HG02571 (cell line): Measurements from ENCODE around the gene PAM16.
"Not testable (repeated sequence)": the region's sequence is repeated elsewhere in the genome, so short reads cannot be mapped to it uniquely, and the experiment has no call there.

ENCODE experiments used
- ATAC-seq: cut with Tn5 transposase; IDR thresholded peaks from one replicate; pipeline ENCODE4 v1.9.1; 2021; ENCODE audit warnings: mild to moderate bottlenecking, moderate library complexity; ENCODE audit not compliant: unreplicated experiment

The PAM16 gene

DNA sequence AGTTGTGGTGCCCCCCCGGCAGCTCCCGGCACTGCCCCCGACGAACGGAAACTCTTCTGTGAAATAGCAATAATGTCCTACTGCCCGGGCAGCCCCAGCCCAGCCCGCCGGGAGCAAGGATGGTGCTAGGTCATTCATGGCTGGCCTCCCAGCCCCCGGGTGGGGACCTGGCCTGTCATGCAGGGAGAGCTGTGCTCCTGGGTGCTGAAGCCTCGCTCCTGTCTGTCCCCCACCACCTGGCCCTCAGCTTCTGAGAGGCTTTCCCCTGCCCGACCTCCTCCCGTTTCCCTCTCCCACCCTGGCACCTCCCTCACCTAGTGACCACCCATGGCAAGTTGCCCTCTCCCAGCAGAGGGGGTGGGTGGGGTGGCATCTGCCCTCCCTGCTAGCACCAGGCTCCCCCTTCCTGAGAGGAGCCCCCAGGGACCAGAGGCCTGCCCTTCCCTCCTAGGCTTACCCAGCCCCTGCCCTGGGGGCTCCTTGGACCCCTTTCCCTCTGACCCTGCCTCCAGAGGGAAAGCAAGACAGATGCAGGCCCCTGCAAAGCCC lies 13.5 kb downstream of the PAM16 start:
- ATAC-seq = no peak

DNA sequence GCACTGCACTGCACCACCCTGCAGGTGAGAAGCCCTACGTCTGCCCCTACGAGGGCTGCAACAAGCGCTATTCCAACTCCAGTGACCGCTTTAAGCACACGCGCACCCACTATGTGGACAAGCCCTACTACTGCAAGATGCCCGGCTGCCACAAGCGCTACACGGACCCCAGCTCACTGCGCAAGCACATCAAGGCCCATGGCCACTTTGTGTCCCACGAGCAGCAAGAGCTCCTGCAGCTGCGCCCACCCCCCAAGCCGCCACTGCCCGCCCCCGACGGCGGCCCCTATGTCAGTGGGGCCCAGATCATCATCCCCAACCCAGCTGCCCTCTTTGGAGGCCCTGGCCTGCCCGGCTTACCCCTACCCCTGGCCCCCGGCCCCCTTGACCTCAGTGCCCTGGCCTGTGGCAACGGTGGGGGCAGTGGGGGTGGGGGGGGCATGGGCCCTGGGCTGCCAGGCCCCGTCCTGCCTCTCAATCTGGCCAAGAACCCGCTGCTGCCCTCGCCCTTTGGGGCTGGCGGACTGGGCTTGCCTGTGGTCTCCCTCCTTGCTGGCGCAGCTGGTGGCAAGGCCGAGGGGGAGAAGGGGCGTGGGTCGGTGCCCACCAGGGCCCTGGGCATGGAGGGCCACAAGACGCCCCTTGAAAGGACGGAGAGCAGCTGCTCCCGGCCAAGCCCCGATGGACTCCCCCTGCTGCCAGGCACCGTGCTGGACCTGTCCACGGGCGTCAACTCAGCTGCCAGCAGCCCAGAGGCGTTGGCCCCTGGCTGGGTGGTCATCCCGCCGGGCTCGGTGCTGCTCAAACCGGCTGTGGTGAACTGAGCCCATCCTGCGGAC lies 14.2 kb downstream of the PAM16 start:
- ATAC-seq = no peak

DNA sequence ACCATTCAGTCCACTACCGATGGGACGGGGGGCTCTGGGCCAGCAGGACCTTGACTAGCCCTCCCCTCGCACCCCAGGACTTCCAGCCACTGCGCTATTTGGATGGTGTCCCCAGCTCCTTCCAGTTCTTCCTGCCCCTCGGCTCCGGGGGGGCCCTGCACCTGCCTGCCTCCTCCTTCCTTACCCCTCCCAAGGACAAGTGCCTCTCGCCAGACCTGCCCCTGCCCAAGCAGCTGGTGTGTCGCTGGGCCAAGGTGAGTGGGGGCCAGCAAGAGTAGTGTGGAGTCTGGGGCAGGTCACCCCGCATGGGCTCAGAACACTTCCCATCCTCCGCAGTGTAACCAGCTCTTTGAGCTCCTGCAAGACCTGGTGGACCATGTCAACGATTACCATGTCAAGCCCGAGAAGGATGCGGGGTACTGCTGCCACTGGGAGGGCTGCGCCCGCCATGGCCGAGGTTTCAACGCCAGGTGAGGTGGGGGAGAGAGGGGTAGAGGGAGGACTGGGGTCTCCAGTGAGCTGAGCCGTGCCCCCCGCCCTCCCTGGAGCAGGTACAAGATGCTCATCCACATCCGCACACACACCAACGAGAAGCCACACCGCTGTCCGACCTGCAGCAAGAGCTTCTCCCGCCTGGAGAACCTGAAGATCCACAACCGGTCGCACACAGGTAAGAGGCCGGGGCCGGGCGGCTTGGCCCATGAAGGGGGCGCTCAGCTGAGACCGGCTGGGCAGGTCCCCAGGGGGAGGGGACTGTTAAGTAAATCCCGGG lies 16.2 kb downstream of the PAM16 start:
- no peak for ATAC-seq

DNA sequence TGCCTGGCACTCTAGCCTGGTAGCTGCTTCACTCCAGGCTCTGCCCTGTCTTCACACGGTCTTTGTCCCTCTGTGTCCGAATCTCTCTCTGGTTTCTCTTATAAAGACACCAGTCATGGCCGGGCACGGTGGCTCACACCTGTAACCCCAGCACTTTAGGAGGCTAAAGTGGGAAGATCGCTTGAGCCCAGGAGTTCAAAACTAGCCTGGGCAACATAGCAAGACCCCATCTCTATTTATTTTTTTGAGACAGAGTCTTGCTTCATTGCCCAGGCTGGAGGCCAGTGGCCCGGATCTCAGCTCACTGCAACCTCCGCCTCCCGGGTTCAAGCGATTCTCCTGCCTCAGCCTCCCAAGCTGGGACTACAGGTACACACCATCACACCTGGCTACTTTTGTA lies 17.4 kb downstream of the PAM16 start:
- not testable (repeated sequence) for ATAC-seq

DNA sequence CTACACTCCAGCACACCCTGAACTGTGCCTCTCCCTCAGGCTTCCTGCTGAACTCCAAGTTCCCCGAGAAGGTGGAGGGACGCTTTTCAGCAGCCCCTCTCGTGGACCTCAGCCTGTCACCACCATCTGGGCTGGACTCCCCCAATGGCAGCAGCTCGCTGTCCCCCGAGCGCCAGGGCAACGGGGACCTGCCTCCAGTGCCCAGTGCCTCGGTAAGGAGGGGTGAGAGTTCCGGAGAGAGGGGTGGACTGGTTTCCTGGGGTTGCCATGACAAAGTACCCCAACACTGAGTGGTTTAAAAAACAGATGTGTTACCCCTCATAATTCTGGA lies 17.8 kb downstream of the PAM16 start:
- ATAC-seq = no peak

DNA sequence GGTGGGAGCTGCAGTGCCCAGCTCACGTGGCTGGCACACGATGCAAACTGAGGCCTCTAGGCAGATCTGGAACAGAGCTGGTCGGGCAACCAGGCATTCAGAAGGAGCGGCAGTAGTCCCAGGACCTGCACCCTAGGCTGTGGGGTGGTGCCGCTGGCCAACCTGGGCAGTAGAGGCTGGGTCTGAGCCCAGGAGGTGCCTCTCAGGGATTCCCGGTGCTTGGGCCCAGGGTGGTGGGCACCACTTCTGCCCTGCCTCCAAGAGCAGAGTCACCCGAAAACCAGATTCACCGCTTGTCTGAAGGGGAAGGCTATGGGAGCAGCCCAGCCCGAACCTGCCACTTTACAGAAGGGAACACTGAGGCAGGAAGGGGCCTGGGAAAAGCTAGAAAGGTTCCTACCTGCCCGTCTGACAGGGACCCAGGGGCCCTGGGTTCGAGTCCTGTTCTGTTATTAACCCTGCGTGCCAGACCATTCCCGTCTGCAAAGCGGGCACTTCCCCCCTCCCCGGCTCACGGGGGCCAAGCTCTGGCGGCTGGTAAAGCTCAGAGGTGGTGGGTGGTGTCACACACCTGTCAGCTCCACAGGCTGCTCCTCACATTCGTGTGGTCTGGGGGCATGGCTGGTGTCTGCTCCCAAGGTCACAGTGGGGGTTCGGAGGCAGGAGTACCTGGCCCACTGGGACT lies 18.4 kb downstream of the PAM16 start:
- no peak for ATAC-seq

DNA sequence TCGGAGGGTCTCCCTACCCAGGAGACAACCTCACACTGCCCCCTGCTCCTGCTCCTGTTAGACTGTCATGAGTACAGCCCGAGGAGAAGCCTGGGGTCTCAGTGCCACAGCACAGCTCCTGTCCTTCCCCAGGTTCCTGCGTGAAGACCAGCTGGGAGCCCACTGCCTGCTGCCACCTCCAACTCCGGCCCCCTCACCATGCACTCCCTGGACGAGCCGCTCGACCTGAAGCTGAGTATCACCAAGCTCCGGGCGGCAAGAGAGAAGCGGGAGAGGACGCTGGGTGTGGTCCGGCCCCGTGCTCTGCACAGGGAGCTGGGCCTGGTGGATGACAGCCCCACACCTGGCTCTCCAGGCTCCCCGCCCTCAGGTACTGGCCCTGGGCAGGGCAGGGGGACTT lies 19.0 kb downstream of the PAM16 start:
- ATAC-seq = no peak

DNA sequence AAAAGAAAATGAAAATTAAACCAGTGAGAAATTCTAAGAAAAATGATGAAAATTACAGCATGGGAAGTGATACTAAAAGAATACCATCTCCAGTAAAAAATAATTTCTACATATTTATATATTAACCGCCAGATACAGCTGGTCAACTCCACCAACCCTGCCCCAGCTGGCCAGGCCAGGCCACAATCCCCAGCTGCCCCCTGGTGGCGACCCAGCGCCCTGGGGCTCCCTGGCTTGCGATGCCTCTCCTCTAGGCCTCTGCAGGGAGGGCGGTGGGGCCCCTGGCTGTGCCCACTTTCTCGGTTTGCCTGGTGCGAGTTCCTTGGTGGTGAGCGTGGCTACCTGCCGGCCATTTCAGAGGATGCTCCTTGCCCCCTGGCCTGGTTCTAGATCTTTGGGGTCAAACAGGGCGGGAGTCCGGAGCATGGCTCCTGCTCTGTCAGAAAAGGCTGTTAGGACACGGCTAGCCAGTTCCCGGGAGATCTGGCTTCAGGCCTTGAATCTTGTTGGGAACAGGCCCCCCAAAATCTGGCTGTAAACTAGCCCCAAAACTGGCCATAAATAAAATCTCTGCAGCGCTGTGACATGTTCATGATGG lies 20.7 kb downstream of the PAM16 start:
- ATAC-seq = no peak

DNA sequence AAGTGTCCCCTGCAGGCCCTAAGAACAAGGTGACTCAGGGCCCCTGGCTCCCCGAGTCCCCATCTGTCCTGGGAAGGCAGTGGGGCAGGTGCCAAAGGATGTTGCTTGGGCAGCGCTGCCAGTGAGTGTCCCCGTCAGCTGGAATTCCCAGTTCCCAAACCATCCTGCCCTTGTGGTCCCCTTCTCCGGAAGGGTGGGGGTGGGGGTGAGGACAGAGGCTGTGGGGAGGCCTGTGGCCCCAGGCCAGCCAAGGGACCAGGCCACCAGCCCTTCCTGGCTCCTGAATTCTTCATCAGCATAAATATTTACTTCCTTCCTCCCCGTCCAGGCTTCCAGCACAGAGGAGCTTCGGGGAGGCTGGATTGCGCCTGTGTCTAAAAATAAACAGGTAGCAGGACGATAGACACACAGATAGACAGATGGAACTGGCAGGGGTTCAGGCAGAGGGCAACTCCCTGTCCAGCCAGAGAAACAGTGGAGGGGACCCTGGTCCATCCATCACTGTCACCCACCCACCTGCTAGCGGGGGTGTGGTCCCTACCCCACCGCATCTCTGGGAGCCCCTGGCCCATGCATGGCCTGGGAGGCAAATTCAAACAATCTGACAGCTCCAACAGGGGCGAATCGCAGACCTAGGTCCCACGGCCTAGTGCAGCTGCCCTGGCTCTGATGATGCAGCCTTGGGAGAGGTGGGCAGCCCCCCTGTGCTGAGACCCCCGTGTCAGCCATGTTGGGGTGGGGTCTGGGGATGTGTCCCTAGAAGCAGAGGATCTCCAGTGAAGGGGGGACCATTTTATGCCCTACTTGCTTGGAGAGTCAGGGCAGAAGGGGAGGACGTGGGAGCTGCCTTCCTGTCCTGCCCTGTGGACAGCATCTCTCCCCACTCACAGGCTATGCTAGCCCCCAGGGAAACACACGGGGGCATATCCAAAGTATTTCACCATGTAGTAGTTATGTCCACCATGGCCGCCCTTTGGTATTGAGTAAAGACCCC lies 22.0 kb downstream of the PAM16 start:
- no peak for ATAC-seq

DNA sequence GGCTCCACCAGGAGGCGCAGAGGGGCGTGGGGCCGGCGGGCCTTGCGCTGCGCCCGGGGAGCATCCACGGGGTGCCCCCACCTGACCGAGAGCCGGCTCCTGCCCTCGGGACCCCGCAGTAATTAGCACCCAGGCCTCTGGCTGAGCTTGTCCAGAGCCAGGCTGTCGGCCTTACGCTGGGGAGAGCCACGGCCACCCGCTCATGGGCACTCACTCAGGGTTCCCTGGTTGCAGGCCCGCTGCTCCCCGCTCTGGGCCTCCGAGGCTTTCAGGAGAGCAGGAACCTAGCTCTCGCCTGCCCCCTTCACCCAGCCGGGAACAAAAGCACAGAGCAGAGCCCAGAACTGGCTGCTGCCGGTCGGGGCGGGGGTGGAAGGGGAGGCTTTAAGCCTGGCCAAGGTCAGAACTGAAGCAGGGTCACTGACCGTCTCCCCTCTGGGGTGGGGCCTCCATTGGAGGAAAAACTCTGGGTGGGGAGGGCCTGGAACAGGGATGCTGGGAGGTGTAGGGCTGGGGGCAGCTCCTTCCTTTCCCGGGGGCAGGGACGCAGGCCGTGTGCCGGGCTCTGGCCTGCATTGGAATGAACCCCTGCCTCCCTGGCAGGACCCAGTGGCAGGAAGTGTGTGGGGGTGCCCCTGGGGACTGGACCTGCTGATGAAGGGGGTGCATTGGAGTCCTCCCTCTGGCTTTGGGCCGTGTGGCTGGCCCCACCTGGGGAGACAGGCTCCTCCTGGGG lies 22.9 kb downstream of the PAM16 start:
- no peak for ATAC-seq

DNA sequence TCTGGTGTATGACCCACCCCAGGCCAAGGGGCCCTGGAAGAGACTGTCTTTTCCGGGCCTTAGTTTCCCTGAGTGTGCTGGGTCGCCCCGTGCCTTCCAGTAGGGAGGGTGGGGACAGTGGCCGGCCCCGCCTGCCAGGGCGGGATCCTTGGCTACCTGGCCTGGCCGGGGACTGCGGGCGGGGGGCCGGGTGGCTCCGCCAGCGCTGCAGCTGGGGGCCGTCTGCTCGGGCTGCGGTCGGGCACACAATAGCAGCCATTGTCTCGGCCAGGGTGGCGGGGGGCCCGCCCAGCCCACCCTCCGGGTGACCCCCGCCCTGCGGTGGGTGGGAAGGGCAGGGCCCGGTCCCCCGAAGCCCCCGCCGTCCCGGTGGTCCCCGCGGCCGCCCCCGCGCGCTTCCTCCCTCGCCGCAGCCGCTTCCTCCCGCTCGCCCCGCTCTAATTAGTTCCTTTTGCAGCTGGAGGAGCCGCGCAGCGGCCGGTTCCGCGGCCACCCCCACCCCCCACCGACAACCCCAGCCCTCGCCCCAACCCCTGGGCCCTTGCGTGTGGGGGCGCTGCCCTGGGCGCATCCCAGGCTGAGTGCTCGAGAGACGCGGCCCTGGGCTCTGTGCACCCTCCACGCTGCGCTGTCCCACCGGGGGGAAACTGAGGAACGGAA lies 23.6 kb downstream of the PAM16 start:
- ATAC-seq = no peak

DNA sequence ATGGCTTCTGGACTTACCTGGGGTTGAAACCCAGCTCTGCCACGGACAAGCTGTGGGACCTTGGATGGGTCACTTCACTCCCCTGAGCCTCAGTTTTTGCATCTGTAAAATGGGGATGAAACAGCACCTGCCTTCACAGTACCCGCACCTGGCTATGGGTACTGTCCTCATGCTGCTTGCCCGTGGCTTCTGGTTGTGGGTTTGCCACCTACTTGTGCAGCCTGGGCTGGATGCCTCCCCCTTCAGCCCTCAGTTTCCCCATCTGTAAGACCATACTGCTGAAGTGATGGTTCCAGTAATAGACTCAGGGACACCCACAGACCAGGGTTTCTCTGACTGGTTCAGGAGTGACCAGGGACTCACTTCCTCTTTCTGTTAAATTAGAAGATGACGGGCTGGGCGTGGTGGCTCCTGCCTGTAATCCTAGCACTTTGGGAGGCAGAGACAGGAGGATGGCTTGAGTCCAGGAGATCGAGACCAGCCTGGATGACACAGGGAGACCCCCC lies 25.8 kb downstream of the PAM16 start:
- no peak for ATAC-seq

DNA sequence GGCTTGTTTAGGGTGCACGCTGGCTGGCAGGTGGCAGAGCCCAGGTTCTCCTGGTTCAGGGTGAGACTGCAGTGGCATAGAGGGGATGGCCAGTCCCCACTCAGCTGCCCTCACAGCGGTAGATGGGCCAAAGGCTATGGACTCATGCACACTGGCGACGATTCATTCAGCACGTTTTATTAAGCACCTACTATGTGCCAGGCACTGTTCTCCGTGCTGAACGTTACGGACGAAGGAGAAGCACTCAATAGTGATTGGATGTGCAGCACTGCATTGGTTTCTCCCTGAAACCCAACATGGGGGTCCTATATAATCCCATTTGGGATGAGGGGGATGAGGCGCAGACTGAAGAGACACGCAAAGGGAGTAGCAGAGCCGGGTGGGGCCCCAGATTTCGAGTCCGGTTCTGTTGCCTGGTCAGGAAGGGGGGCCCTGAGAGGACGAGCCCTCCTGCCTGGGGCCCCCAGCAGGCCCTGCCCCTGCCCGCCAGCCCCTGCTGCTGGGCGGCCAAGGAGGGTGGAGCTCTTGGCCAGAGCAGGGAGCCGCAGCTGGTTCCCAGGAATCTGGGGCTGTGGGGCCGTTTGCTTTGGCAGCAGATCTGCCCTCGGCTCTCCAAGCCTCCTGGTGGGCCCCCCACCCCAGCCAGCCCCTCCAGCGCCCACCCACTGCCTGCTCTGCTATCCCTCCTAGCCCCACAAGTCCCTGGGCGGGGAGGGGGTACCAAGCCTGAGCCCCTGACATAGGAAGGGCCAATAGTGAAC lies 26.4 kb downstream of the PAM16 start:
- ATAC-seq = no peak

DNA sequence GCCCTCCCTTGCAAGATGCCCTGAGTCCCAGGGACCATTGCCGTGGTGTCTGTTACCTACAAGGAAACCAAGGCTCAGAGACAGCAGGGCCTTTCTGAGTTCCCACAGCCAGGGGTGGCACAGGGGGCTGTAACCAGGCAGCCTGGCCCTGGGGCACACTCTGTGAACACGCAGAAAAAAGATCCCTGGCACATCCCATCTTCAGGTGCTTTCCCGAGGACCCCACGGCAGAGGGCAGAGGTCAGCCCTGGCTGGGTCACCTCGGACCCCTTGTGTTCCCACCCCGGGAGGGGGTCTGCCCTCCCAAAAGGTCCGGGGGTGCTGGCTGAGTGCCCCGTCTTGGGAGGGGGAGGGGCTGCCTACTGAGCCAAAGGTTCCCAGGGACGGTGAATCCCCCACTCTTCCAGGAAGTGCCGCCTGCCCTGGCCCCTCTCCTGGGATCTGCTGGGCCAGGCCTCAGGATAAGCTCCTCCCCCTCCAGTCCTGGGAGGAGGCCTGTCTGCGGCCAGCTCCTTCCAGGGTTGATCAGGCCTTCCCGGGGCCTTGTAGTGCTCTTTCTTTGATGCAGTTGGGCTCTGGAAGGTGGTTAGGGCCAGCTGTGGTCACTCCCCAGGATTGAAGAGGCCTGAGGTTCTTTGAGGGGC lies 27.2 kb downstream of the PAM16 start:
- no peak for ATAC-seq

DNA sequence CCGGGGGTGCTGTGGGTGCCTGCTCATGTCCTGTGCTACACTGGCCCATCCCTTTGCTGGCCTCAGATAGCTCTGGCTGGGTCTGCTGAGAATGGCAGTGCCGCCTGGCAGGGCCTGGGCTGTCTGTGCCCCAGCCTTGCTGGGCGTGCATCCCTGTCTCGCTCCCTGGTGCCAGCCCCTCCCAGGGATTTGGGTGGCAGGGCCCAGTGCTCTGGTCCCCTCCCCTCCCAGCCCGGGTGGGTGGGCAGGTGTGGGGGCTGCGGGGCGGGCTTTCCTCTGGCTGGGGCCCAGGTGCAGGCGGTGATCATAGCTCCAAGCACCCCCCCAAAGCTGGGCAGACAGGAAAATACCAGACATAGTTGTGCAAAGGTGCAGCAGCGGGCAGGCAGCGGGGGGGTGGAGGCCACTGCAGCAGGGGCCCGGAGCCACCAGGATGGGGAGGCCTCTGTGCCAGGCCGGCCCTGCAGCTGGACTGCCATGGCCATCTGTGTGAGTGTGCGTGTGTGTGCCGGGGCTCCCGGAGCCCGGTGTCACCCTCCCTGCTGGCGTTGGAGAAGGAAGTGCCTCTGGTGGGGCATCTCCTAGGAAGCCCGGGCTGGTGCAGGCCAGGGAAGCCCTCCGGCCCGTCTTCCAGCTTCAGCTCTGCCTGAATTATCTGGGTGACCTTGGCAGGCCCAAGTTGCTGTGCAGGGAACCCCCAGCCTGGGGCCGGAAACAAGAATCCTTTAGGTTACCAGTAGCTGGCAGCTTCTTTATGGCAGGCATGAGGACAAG lies 27.9 kb downstream of the PAM16 start:
- no peak for ATAC-seq
